ENCODE measurements around the gene CCDC88C.

- TF ChIP-seq CTCF (conservative IDR thresholded peaks at IDR 0.05; ENCODE audit: low read depth in 2 of 2), result no peak
- TF ChIP-seq EZH2 (IDR thresholded peaks at IDR 0.05; ENCODE audit: low read depth, unreplicated experiment), result no peak
- no peak for TF ChIP-seq REST (IDR thresholded peaks at IDR 0.05; ENCODE audit: unreplicated experiment)
- no peak for TF ChIP-seq ETS1 (IDR thresholded peaks at IDR 0.05)
- no peak for TF ChIP-seq EZH2phosphoT487 (IDR thresholded peaks at IDR 0.05; ENCODE audit: unreplicated experiment)
Measured at GRCh38 chr14:91263329-91263728, 154.3 kb downstream of the CCDC88C start.
